SH-SY5Y (cell line): ENCODE data around the gene CSMD2.

Source experiments
- GATA2 ChIP-seq: IDR thresholded peaks from 2 replicates; pipeline ENCODE4 v1.6.1; 2011; ENCODE audit warnings: mild to moderate bottlenecking, low read depth, low read length
- GATA3 ChIP-seq: IDR thresholded peaks from 2 replicates; pipeline ENCODE4 v1.6.1; 2011; ENCODE audit warnings: low read depth, mild to moderate bottlenecking, low read length, moderate library complexity

DNA sequence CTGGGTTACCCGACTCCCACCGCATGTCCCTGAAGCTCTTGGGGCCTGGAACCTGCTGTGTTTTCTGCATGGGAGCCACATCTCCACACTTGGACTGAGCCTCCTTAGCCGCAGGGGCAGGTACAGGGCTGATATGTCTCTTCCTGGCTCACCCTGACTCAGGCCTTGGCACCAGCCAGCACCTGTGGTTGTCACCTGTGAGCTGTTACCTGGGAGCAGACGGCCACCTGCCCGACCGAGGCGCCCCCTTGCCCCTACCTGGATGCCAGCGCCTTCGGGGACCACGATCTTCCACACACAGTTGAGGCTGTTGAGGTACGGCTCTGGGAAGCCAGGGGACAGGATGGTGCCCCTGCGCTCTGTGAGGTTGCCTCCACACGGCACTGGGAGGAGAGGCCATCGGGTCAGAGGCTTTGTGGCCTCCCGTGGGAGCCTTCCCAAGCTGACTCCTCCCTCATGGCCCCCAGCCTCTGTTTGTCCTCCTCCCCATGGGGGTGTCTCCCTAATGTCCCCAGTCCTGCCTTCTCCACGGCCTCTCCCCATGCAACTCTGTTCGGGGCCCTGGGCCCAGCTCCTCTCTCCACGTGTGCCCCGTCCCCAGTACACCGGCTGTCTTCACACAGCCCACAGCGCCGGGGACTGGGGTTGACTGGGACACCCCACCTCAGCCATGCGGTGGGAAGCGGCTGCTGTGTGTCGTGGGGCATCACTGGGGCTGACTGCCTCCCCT is 540.6 kb downstream of the CSMD2 start:
- TF ChIP-seq GATA3 (no peak), GATA2 (no peak)
